Testis (tissue), 3 donors: ENCODE results near the gene C11orf58. TPM values are rescaled to one million over a fixed set of nuclear protein-coding genes. Genes with fewer than 3 reads are reported as not detected.

Source experiments
- DNase-seq: peaks from one replicate; pipeline ENCODE4 v3.0.0-alpha.2; 2019
- H3K27ac ChIP-seq, 2 donors: fragments of 200-600 bp; sonication (generic); one replicate each; pipeline ENCODE4 v1.5.1; 2019
- H3K27me3 ChIP-seq: fragments of 200-600 bp; sonication (generic); one replicate; pipeline ENCODE4 v1.5.1; 2019
- H3K36me3 ChIP-seq: fragments of 200-600 bp; sonication (generic); one replicate; pipeline ENCODE4 v1.5.1; 2017; ENCODE audit warnings: low read depth; ENCODE audit errors: missing control alignments
- H3K4me1 ChIP-seq: fragments of 200-600 bp; sonication (generic); one replicate; pipeline ENCODE4 v1.5.1; 2019
- H3K4me3 ChIP-seq, 2 donors: fragments of 200-600 bp; sonication (generic); one replicate each; pipeline ENCODE4 v1.5.1; 2017 to 2019
- H3K9me3 ChIP-seq: fragments of 200-600 bp; sonication (generic); one replicate; pipeline ENCODE4 v1.5.1; 2017
- CTCF ChIP-seq, 3 experiments: fragments of 450-650 bp in 2 of 3; fragments of 200-600 bp in 1 of 3; sonication (generic) in 1 of 3; IDR thresholded peaks; one replicate each; pipeline ENCODE4 v1.5.1; 2016 to 2019; ENCODE audit warnings: antibody characterized with exemption in 3 of 3, mild to moderate bottlenecking in 2 of 3, moderate library complexity in 1 of 3
- POLR2A ChIP-seq: fragments of 450-650 bp; IDR thresholded peaks from one replicate; pipeline ENCODE4 v1.6.1; 2017; ENCODE audit warnings: antibody characterized with exemption, mild to moderate bottlenecking, moderate library complexity
- WGBS, 2 donors: methylation state at CpG; one replicate each; pipeline ENCODE4 v1.1.5; 2018; 5-methylcytosine and 5-hydroxymethylcytosine counted together
- intact Hi-C: fragments of 100-400 bp; cut with DNase I; formaldehyde crosslinking; loops from one replicate; pipeline ENCODE4 v1.15.1; 2023; ENCODE audit warnings: low total_unique reads
- polyA plus RNA-seq: library from polyadenylated mRNA; stranded (reverse); fragments of 350-450 nt; fragmentation: Illumina TruSeq; extraction: RNeasy Lipid Tissue Mini Kit (QIAGEN cat#74804); gene quantifications from one replicate; pipeline ENCODE4 v1.2.3, GENCODE V29; 2014; ENCODE audit warnings: low read depth, low replicate concordance; ENCODE audit not compliant: insufficient read depth
- total RNA-seq, 2 donors: library from RNA; depleted of rRNA; stranded (reverse); fragments of >200 nt; gene quantifications; one replicate each; pipeline ENCODE4 v1.2.3, GENCODE V29; 2016

The C11orf58 gene
- total and polyA plus RNA-seq, 3 donors from 2014 or later, result 139 to 178 (median 153) TPM

GRCh38 chr11:16764888-16765287 lies 26.4 kb downstream of the C11orf58 start:
- TF ChIP-seq POLR2A, result no peak
- intact Hi-C loops, result no loop called here
- Histone ChIP-seq H3K9me3 (no peaks in the 10 kb centered on the region), H3K4me3 (no peak overlapping the region), H3K27me3 (no peaks in the 10 kb centered on the region), H3K4me1 (no peaks in the 10 kb centered on the region), H3K36me3 (no peaks in the 10 kb centered on the region), H3K27ac (no peak overlapping the region)
- 80 to 85% methylated on average over 8 of the region's 8 CpGs for WGBS, 2 donors
- DNase-seq, result no peak

GRCh38 chr11:16767137-16767536 lies 28.7 kb downstream of the C11orf58 start:
- no peaks in the 10 kb centered on the region for H3K27me3 ChIP-seq
- TF ChIP-seq POLR2A (no peak), CTCF (IDR thresholded peaks at IDR 0.05) (no peak)
- WGBS, 2 donors, result 90 to 93% methylated on average over 4 of the region's 4 CpGs
- H3K4me3 ChIP-seq, result no peak overlapping the region
- H3K4me1 ChIP-seq, result no peaks in the 10 kb centered on the region
- DNase-seq, result no peak
- intact Hi-C loops, result no loop called here
- H3K9me3 ChIP-seq, result no peaks in the 10 kb centered on the region
- H3K27ac ChIP-seq, result no peak overlapping the region
- no peaks in the 10 kb centered on the region for H3K36me3 ChIP-seq

GRCh38 chr11:16767957-16768356 lies 29.5 kb downstream of the C11orf58 start:
- H3K9me3 ChIP-seq, result no peaks in the 10 kb centered on the region
- no peak for DNase-seq
- H3K4me1 ChIP-seq, result no peaks in the 10 kb centered on the region
- H3K36me3 ChIP-seq, result no peaks in the 10 kb centered on the region
- no peaks in the 10 kb centered on the region for H3K27me3 ChIP-seq
- TF ChIP-seq CTCF (IDR thresholded peaks at IDR 0.05) (no peak), POLR2A (no peak)
- no peak overlapping the region for H3K4me3 ChIP-seq
- intact Hi-C loops, result no loop called here
- WGBS, 2 donors, result 90 to 95% methylated on average over 2 to 4 of the region's 4 CpGs
- no peak overlapping the region for H3K27ac ChIP-seq

GRCh38 chr11:16769386-16769785 lies 30.9 kb downstream of the C11orf58 start:
- no peak for DNase-seq
- TF ChIP-seq CTCF (IDR thresholded peaks at IDR 0.05) (no peak), POLR2A (no peak)
- H3K4me1 ChIP-seq, result no peaks in the 10 kb centered on the region
- no peak overlapping the region for H3K4me3 ChIP-seq
- no peak overlapping the region for H3K27ac ChIP-seq
- intact Hi-C loops, result no loop called here
- H3K9me3 ChIP-seq, result no peaks in the 10 kb centered on the region
- WGBS, 2 donors, result 91 to 92% methylated on average over 4 of the region's 4 CpGs
- H3K36me3 ChIP-seq, result no peaks in the 10 kb centered on the region
- no peaks in the 10 kb centered on the region for H3K27me3 ChIP-seq

- TF ChIP-seq CTCF (IDR thresholded peaks at IDR 0.05), result no peak
- TF ChIP-seq POLR2A, result no peak
- no peak overlapping the region for H3K27ac ChIP-seq
- H3K9me3 ChIP-seq, result no peaks in the 10 kb centered on the region
- no peak for DNase-seq
- H3K4me3 ChIP-seq, result no peak overlapping the region
- H3K4me1 ChIP-seq, result no peaks in the 10 kb centered on the region
- H3K36me3 ChIP-seq, result no peaks in the 10 kb centered on the region
- WGBS, 2 donors, result 78 to 100% methylated on average over 2 to 11 of the region's 11 CpGs
- intact Hi-C loops, result no loop called here
- H3K27me3 ChIP-seq, result no peaks in the 10 kb centered on the region
These were observed 31.6 kb downstream of the C11orf58 start for GRCh38 chr11:16770016-16770415.
